ENCODE data around the gene HOXA11. TPM values are rescaled to one million over a fixed set of nuclear protein-coding genes. Genes with fewer than 3 reads are reported as not detected.

HOXA11 gene
- total and polyA plus RNA-seq, 3 donors from 2014 or later = 0.25 to 0.96 TPM; not detected in 1

- Histone ChIP-seq H3K4me1 (peaks cover 4% of the 10 kb centered on the region), H3K4me3 (peak overlapping the region in 1 of 2 donors; percentile 0), H3K27me3 (peaks cover 1% of the 10 kb centered on the region), H3K9me3 (no peaks in the 10 kb centered on the region), H3K27ac (no peak overlapping the region), H3K36me3 (ENCODE audit: low read depth, missing control alignments) (no peaks in the 10 kb centered on the region)
- intact Hi-C loops (cut with DNase I; ENCODE audit: low total_unique reads) = no loop called here
- WGBS, 2 donors = 16 to 18% methylated on average over 12 to 28 of the region's 28 CpGs
- DNase-seq = peak; percentile 6
- TF ChIP-seq POLR2A (IDR thresholded peaks at IDR 0.05) (no peak), CTCF (IDR thresholded peaks at IDR 0.05) (no peak)
Measured at GRCh38 chr7:27148031-27148755, 36.8 kb downstream of the HOXA11 start.

- WGBS, 2 donors = 8% methylated on average over 34 to 56 of the region's 63 CpGs
- Histone ChIP-seq H3K4me1 (peaks cover 4% of the 10 kb centered on the region), H3K4me3 (peak within 1 kb of the TSS in 1 of 2 donors; percentile 0), H3K27me3 (no peaks in the 10 kb centered on the region), H3K27ac (no peak within 1 kb of the TSS), H3K9me3 (no peaks in the 10 kb centered on the region), H3K36me3 (ENCODE audit: low read depth, missing control alignments) (no peaks in the 10 kb centered on the region)
- DNase-seq = peak; percentile 32
- intact Hi-C loops (cut with DNase I; ENCODE audit: low total_unique reads) = no loop called here
- TF ChIP-seq CTCF (IDR thresholded peaks at IDR 0.05) (no peak), POLR2A (IDR thresholded peaks at IDR 0.05) (no peak)
Measured at GRCh38 chr7:27147199-27148030, 37.6 kb downstream of the HOXA11 start, which contains the start of gene HOXA6. Gene HOXA6 (minus strand): TSS chr7:27147774. CDS start chr7:27147749, 25 bp downstream.

- no peaks in the 10 kb centered on the region for H3K27me3 ChIP-seq
- H3K4me3 ChIP-seq = no peak overlapping the region
- no peaks in the 10 kb centered on the region for H3K9me3 ChIP-seq
- peak; percentile 8 for DNase-seq
- no peak for TF ChIP-seq CTCF (IDR thresholded peaks at IDR 0.05)
- TF ChIP-seq POLR2A (IDR thresholded peaks at IDR 0.05) = no peak
- H3K36me3 ChIP-seq (ENCODE audit: low read depth, missing control alignments) = no peaks in the 10 kb centered on the region
- H3K27ac ChIP-seq = no peak overlapping the region
- H3K4me1 ChIP-seq = peaks cover 4% of the 10 kb centered on the region
- WGBS, 2 donors = 56 to 58% methylated on average over 4 to 5 of the region's 5 CpGs
- intact Hi-C loops (cut with DNase I; ENCODE audit: low total_unique reads) = no loop called here
Measured at GRCh38 chr7:27146491-27147198, 38.4 kb downstream of the HOXA11 start.

- Histone ChIP-seq H3K27ac (no peak overlapping the region), H3K36me3 (ENCODE audit: low read depth, missing control alignments) (no peaks in the 10 kb centered on the region), H3K4me3 (no peak overlapping the region), H3K9me3 (no peaks in the 10 kb centered on the region), H3K4me1 (peaks cover 4% of the 10 kb centered on the region), H3K27me3 (no peaks in the 10 kb centered on the region)
- TF ChIP-seq CTCF (IDR thresholded peaks at IDR 0.05) (no peak), POLR2A (IDR thresholded peaks at IDR 0.05) (no peak)
- no peak for DNase-seq
- intact Hi-C loops (cut with DNase I; ENCODE audit: low total_unique reads) = no loop called here
- WGBS, 2 donors = 49 to 66% methylated on average over 11 of the region's 11 CpGs
Measured at GRCh38 chr7:27145914-27146412, 39.1 kb downstream of the HOXA11 start.
